Epithelial cell of esophagus (primary cell): ENCODE measurements around the gene CYB5D1.
A peak's percentile ranks its signal among the peaks of the same experiment; 100 is the strongest.

Experiments used
- DNase-seq: peaks from one replicate; pipeline ENCODE4 v3.0.0; 2010; ENCODE audit warnings: low read depth
- H3K4me3 ChIP-seq: 2 replicates; pipeline ENCODE4 v1.5.1; 2011; ENCODE audit warnings: mild to moderate bottlenecking, low read length, control low read depth
- TF ChIP-seq, protein P1 (sequence below): IDR thresholded peaks from 2 replicates; pipeline ENCODE4 v1.5.1; 2011; ENCODE audit warnings: low read depth, mild to moderate bottlenecking, low read length, control low read depth, inconsistent platforms; ENCODE audit not compliant: insufficient read depth; ENCODE audit errors: missing control alignments

Gene CYB5D1

DNA sequence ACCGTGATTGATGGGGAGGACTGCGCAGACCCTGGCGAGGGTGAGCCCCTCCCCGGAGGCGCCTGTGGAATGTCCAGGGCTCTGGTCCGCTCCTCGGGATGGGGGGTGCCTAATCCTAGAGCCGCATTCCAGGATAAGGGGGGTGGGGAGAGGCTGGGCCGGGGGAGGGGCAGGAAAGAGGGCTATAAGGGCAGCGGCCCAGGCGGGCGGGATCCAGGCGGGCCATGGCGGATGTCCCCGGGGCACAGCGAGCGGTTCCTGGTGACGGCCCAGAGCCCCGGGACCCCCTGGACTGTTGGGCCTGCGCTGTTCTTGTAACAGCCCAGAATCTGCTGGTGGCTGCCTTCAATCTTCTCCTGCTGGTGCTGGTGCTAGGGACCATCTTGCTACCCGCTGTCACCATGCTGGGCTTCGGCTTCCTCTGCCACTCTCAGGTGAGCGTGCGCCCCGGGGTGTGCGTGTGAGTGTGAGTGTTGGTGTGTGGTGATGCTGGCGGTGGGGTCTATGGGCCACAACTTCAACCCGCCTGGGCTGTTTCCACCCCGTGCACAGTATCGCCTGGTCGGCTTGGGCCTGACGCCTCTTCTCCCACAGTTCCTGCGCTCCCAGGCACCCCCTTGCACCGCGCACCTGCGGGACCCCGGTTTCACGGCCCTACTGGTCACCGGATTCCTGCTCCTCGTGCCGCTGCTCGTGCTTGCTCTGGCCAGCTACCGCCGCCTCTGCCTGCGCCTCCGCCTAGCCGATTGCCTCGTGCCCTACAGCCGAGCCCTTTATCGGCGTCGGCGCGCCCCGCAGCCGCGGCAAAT, 2.7 kb upstream of the CYB5D1 start, which contains the start of gene TMEM88:
TSS of gene TMEM88 (plus strand) at position 216 of the 809 bp plus-strand sequence. CDS start at position 225, 9 bp downstream.
- H3K4me3 ChIP-seq, result no peak within 1 kb of the TSS
- TF ChIP-seq, protein P1, sequence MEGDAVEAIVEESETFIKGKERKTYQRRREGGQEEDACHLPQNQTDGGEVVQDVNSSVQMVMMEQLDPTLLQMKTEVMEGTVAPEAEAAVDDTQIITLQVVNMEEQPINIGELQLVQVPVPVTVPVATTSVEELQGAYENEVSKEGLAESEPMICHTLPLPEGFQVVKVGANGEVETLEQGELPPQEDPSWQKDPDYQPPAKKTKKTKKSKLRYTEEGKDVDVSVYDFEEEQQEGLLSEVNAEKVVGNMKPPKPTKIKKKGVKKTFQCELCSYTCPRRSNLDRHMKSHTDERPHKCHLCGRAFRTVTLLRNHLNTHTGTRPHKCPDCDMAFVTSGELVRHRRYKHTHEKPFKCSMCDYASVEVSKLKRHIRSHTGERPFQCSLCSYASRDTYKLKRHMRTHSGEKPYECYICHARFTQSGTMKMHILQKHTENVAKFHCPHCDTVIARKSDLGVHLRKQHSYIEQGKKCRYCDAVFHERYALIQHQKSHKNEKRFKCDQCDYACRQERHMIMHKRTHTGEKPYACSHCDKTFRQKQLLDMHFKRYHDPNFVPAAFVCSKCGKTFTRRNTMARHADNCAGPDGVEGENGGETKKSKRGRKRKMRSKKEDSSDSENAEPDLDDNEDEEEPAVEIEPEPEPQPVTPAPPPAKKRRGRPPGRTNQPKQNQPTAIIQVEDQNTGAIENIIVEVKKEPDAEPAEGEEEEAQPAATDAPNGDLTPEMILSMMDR, result no peak
- DNase-seq, result no peak

- no peak overlapping the region for H3K4me3 ChIP-seq
- no peak for DNase-seq
- TF ChIP-seq, protein P1, result no peak
These were observed 2.2 kb upstream of the CYB5D1 start for GRCh38 chr17:7855660-7856010.

- peak overlapping the region; percentile 73 for H3K4me3 ChIP-seq
- DNase-seq, result peak; percentile 32
- TF ChIP-seq, protein P1, result no peak
These were observed 1.6 kb upstream of the CYB5D1 start for GRCh38 chr17:7856011-7856810.

DNA sequence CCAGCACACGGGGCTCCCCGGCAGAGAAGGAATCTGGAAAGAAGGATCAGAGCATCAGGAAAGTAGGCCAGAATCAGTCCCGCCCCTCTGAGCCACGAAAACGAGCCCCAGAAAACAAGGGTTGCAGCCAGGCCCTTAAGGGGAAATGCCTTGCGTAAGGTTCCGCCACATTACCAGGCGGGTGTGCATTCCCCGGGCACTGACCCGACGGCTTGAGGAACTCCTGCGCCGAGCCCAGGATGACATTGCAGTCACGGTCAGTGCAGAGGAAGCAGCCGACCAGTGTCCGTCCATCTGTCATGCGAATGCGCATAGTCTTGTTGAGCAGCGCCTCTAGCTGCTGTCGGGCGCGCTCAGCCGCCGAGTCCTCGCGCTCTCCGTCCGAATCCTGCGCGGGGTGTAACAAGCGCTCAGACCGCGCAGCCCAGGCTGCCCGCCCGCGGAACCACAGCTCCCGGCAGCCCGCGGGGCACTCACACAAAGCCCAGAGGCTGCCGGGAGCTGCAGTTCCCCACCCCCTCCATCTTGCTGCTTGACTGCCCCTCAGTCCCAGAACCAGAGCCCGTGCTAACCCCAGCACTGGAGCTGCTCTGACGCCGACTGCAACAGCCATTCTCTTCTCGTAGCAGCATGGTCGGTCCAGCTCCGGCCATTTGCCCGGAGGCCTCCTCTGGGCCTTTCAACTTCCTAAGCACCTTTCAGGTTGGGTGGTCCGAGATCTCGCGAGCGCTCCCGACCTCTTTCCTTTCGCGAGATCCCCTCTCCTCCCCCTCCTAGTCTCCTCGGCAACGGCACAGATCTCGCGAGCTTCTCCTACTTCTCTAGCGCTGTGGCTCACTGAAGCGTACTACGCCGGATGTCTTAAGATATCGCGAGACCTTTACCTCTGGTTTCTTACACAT, 741 bp upstream of the CYB5D1 start, which contains the start of gene NAA38:
TSS of gene NAA38 (minus strand) at position 749 of the 902 bp plus-strand sequence. CDS start at position 653, 96 bp downstream.
- peak within 1 kb of the TSS; percentile 73 for H3K4me3 ChIP-seq
- DNase-seq, result peak; percentile 99
- TF ChIP-seq, protein P1, result peak; percentile 42

DNA sequence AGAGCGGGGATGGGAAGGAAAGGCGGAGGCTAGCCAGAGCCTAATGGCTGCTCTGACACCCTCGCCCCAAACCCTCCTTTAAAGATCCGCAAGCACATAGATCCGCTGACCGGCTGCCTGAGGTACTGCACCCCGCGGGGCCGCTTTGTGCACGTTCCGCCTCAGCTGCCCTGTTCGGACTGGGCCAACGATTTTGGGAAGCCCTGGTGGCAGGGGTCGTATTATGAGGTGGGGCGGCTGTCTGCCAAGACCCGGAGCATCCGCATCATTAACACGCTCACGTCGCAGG, 663 bp downstream of the CYB5D1 start:
- peak; percentile 67 for DNase-seq
- TF ChIP-seq, protein P1, result peak; percentile 54
- H3K4me3 ChIP-seq, result peak overlapping the region; percentile 73

- H3K4me3 ChIP-seq, result peak overlapping the region; percentile 73
- DNase-seq, result no peak
- TF ChIP-seq, protein P1, result no peak
These were observed 1.2 kb downstream of the CYB5D1 start for GRCh38 chr17:7859028-7859427.
